GM12878 (cell line): ENCODE measurements around the gene SLC9A3. TPM values are rescaled to one million over a fixed set of nuclear protein-coding genes. Genes with fewer than 3 reads are reported as not detected.

Experiments used
- ATAC-seq: fragments of 200-7000 bp; cut with Tn5 transposase; 3 replicates; pipeline ENCODE4 v1.9.1; 2020; ENCODE audit warnings: mild to moderate bottlenecking, moderate library complexity
- BruUV-seq: library from RNA; stranded (reverse); fragments of 400-500 nt; replicated peaks from 2 replicates; lab custom pipeline; 2021; lab: Mats Ljungman, UMichigan
- CTCF ChIA-PET: fragments of 300-600 bp; sonication (Branson Sonifier 250); formaldehyde crosslinking; extraction: SDS; loops from one replicate; lab custom pipeline; 2021; ENCODE audit warnings: inconsistent platforms; lab: Yijun Ruan, JAX
- POLR2A ChIA-PET: fragments of 350-600 bp; formaldehyde crosslinking; extraction: SDS; loops from one replicate; lab custom pipeline; 2021; ENCODE audit warnings: inconsistent platforms; lab: Charles Lee
- RAD21 ChIA-PET: fragments of 300-600 bp; sonication (Branson Sonifier 250); formaldehyde crosslinking; loops from one replicate; lab custom pipeline; 2023; ENCODE audit warnings: antibody characterized with exemption; ENCODE audit not compliant: unreplicated experiment; lab: Charles Lee
- SMC1A ChIA-PET: fragments of 300-600 bp; sonication (Branson Sonifier 250); formaldehyde crosslinking; loops from one replicate; lab custom pipeline; 2023; ENCODE audit not compliant: unreplicated experiment, uncharacterized antibody; lab: Charles Lee
- DNase-seq: peaks from one replicate; pipeline ENCODE4 v3.0.0-alpha.2; 2011; ENCODE audit warnings: low read depth, low spot score
- FAIRE-seq: peaks from 3 replicates; lab custom pipeline; 2011; peaks lifted over from hg19 to GRCh38; lab: Jason Lieb, UNC
- H2AFZ ChIP-seq: 2 replicates; pipeline ENCODE4 v1.6.0; 2011; ENCODE audit warnings: low read depth, low read length, control low read depth; ENCODE audit not compliant: control insufficient read depth
- H3K27ac ChIP-seq: 2 replicates; pipeline ENCODE4 v1.5.1; 2011; ENCODE audit warnings: control low read depth; ENCODE audit not compliant: control insufficient read depth, insufficient read depth
- H3K27me3 ChIP-seq, 2 experiments: replicated peaks in 1 of 2; 2 replicates each; pipeline versions ENCODE4 v1.6.0 to v1.6.1; 2011; ENCODE audit warnings: low read length in 1 of 2; ENCODE audit not compliant: control insufficient read depth in 2 of 2, insufficient read depth in 2 of 2
- H3K36me3 ChIP-seq, 2 experiments: 2 replicates each; pipeline ENCODE4 v1.5.1; 2011; ENCODE audit warnings: low read length in 1 of 2; ENCODE audit not compliant: control insufficient read depth in 2 of 2, insufficient read depth in 2 of 2
- H3K4me1 ChIP-seq: 2 replicates; pipeline ENCODE4 v1.6.1; 2011; ENCODE audit warnings: mild to moderate bottlenecking, low read length, moderate library complexity, mixed read lengths; ENCODE audit not compliant: control insufficient read depth, insufficient read depth
- H3K4me2 ChIP-seq: 2 replicates; pipeline ENCODE4 v1.6.0; 2011; ENCODE audit warnings: control low read depth; ENCODE audit not compliant: control insufficient read depth, insufficient read depth
- H3K4me3 ChIP-seq: fragments of 200-600 bp; sonication (generic); 2 replicates; pipeline ENCODE4 v1.5.1; 2016
- H3K79me2 ChIP-seq: 2 replicates; pipeline ENCODE4 v1.6.0; 2011; ENCODE audit warnings: low read length; ENCODE audit not compliant: control insufficient read depth, insufficient read depth
- H3K9ac ChIP-seq: 2 replicates; pipeline ENCODE4 v1.8.0; 2011; ENCODE audit warnings: low read length, control low read depth, mixed read lengths; ENCODE audit not compliant: control insufficient read depth, insufficient read depth
- H3K9me3 ChIP-seq: replicated peaks from 3 replicates; pipeline ENCODE4 v1.5.1; 2011; ENCODE audit warnings: mild to moderate bottlenecking, low read length; ENCODE audit not compliant: control insufficient read depth, insufficient read depth
- H4K20me1 ChIP-seq: 2 replicates; pipeline ENCODE4 v1.6.0; 2011; ENCODE audit not compliant: control insufficient read depth, insufficient read depth
- ATF7 ChIP-seq: fragments of 450-650 bp; IDR thresholded peaks from 2 replicates; pipeline ENCODE4 v1.6.1; 2016; ENCODE audit warnings: low read depth, mild to moderate bottlenecking
- CHD1 ChIP-seq: IDR thresholded peaks from 2 replicates; pipeline ENCODE4 v1.6.1; 2012; ENCODE audit warnings: low read depth, low read length, improper control_type of control experiment
- CUX1 ChIP-seq: IDR thresholded peaks from 2 replicates; pipeline ENCODE4 v1.6.1; 2012; ENCODE audit warnings: improper control_type of control experiment, low read depth, low read length; ENCODE audit not compliant: insufficient replicate concordance
- EP300 ChIP-seq, 2 experiments: fragments of 150-350 bp in 1 of 2; IDR thresholded peaks; 2 replicates each; pipeline ENCODE4 v1.6.1; 2011 to 2012; ENCODE audit warnings: low read depth in 2 of 2, low read length in 2 of 2, borderline replicate concordance in 1 of 2, improper control_type of control experiment in 1 of 2, inconsistent platforms in 1 of 2; ENCODE audit not compliant: control insufficient read depth in 1 of 2
- EZH2 ChIP-seq: IDR thresholded peaks from 2 replicates; pipeline ENCODE4 v1.6.1; 2012; ENCODE audit warnings: low read depth, mild to moderate bottlenecking, control low read depth, inconsistent platforms, low read length, borderline replicate concordance; ENCODE audit not compliant: control insufficient read depth
- NR2C2 ChIP-seq: IDR thresholded peaks from 2 replicates; pipeline ENCODE4 v1.6.1; 2011; ENCODE audit warnings: borderline replicate concordance, low read depth; ENCODE audit not compliant: control insufficient read depth, insufficient read length
- NR2F1 ChIP-seq: fragments of 450-650 bp; conservative IDR thresholded peaks from 2 replicates; pipeline ENCODE4 v1.6.1; 2017; ENCODE audit warnings: mild to moderate bottlenecking
- POLR2A ChIP-seq: IDR thresholded peaks from 2 replicates; pipeline ENCODE4 v1.6.1; 2011; ENCODE audit warnings: low read depth, mild to moderate bottlenecking, low read length
- RBBP5 ChIP-seq: fragments of 200-600 bp; sonication (generic); conservative IDR thresholded peaks from 2 replicates; pipeline ENCODE4 v1.6.1; 2016
- RUNX3 ChIP-seq: IDR thresholded peaks from 2 replicates; pipeline ENCODE4 v1.6.1; 2012; ENCODE audit warnings: low read length, inconsistent platforms
- SRF ChIP-seq, 2 experiments: IDR thresholded peaks; 2 replicates each; pipeline ENCODE4 v1.6.1; 2011; ENCODE audit warnings: low read depth in 2 of 2, low read length in 2 of 2, mild to moderate bottlenecking in 1 of 2, moderate library complexity in 1 of 2
- STAT3 ChIP-seq: IDR thresholded peaks from 2 replicates; pipeline ENCODE4 v1.6.1; 2011; ENCODE audit warnings: low read depth, low read length, improper control_type of control experiment
- TBL1XR1 ChIP-seq: IDR thresholded peaks from 2 replicates; pipeline ENCODE4 v1.6.1; 2012; ENCODE audit warnings: low read depth, low read length, improper control_type of control experiment
- YY1 ChIP-seq: IDR thresholded peaks from 2 replicates; pipeline ENCODE4 v1.6.1; 2011; ENCODE audit warnings: low read depth, mild to moderate bottlenecking, low read length
- WGBS: methylation state at CpG from one replicate; pipeline ENCODE4 v1.1.6; 2016; ENCODE audit warnings: low lambda C conversion rate; ENCODE audit not compliant: insufficient replicate concordance, insufficient coverage; ENCODE audit errors: missing lambda C conversion rate; 5-methylcytosine and 5-hydroxymethylcytosine counted together
- in situ Hi-C: fragments of 300-500 bp; cut with MboI; formaldehyde crosslinking; loops from 9 replicates; pipeline ENCODE4 v1.14.3; 2018; ENCODE audit warnings: mixed read lengths
- intact Hi-C: fragments of 100-400 bp; cut with micrococcal nuclease; formaldehyde crosslinking; loops from one replicate; pipeline ENCODE4 v1.14.2; 2022; ENCODE audit not compliant: unreplicated experiment
- polyA plus RNA-seq, 11 experiments: library from polyadenylated mRNA; depleted of rRNA in 4 of 11; unstranded in 6 of 11; stranded (reverse) in 5 of 11; fragments of >200 nt; fragmentation: Nextera tagmentation in 4 of 11; fragmentation: Illumina TruSeq in 1 of 11; extraction: Ambion mirVana in 4 of 11; extraction: Trizol in 1 of 11; gene quantifications; 1 replicate in 1 of 11; 2 replicates in 10 of 11; pipeline versions ENCODE4 v1.2.1 to v1.2.3, GENCODE V29; 2011 to 2016; ENCODE audit warnings: inconsistent platforms in 2 of 11, missing spikeins in 2 of 11, low read depth in 1 of 11
- total RNA-seq, 4 experiments: library from RNA; depleted of rRNA in 3 of 4; stranded (reverse); fragments of >200 nt in 3 of 4; fragmentation: Illumina TruSeq in 1 of 4; extraction: Trizol in 1 of 4; gene quantifications; 2 replicates each; pipeline versions ENCODE4 v1.2.1 to v1.2.3, GENCODE V29; 2013 to 2021
- TF ChIP-seq, protein P1 (sequence below): fragments of 450-650 bp; IDR thresholded peaks from 2 replicates; pipeline ENCODE4 v1.6.1; 2017; ENCODE audit warnings: mild to moderate bottlenecking, moderate library complexity

The SLC9A3 gene
- total and polyA plus RNA-seq, 10 of the 15 experiments (the other 5 are each of a cell fraction or from before 2014, with no cell fraction given): 0.04 to 5.2 (median 2.3) TPM; not detected in 1

- in situ Hi-C loops (no loop called here), intact Hi-C loops (no loop called here)
- ChIA-PET RAD21 (interaction anchor here (0.7 to 6.0 kb wide), 7 partner anchors 16 to 242 kb away, joined by 3 to 82 read pairs (median 3); partner anchors contain the start of genes AHRR and PDCD6), SMC1A (interaction anchor here (0.6 to 3.7 kb wide), 9 partner anchors 16 to 113 kb away, joined by 3 to 33 read pairs (median 4); no protein-coding TSS in a partner anchor), CTCF (interaction anchor here (0.6 to 6.4 kb wide), 17 partner anchors 10 to 1086 kb away, joined by 3 to 126 read pairs (median 6); partner anchors contain the start of gene AHRR), POLR2A (interaction anchor here (0.6 kb wide), 1 partner anchor 113 kb away, joined by 3 read pairs; no protein-coding TSS in a partner anchor)
- Histone ChIP-seq H3K9ac (no peak overlapping the region), H3K79me2 (no peaks in the 10 kb centered on the region; the same call in 1 of the 2 replicates), H3K4me1 (peaks cover 12% of the 10 kb centered on the region), H3K4me3 (no peak overlapping the region), H3K27me3 (no peaks in the 10 kb centered on the region), H3K36me3 (peaks cover 4 to 28% of the 10 kb centered on the region in 2 experiments; a peak in 3 of 4 replicates), H3K9me3 (no peaks in the 10 kb centered on the region), H2AFZ (no peak overlapping the region), H3K27ac (no peak overlapping the region), H4K20me1 (no peaks in the 10 kb centered on the region), H3K4me2 (no peak overlapping the region)
- DNase-seq (no peak), ATAC-seq (peak; percentile 45), FAIRE-seq (no peak)
- no TSS peak for BruUV-seq
- WGBS: 74% methylated on average over 24 of the region's 25 CpGs
- TF ChIP-seq CUX1 (no peak), CHD1 (no peak), NR2F1 (no peak), STAT3 (no peak), RBBP5 (no peak), NR2C2 (peak; percentile 25), EZH2 (no peak), POLR2A (peak; percentile 19; the same call in 1 of the 2 replicates), EP300 (IDR thresholded peaks at IDR 0.05; ENCODE audit: borderline replicate concordance in 1 of 2, control insufficient read depth in 1 of 2, low read depth in 2 of 2, low read length in 2 of 2) (no peak), YY1 (no peak), TBL1XR1 (no peak), SRF (IDR thresholded peaks at IDR 0.05; ENCODE audit: low read depth in 2 of 2, low read length in 2 of 2) (no peak), RUNX3 (no peak), ATF7 (no peak)
- TF ChIP-seq, protein P1, sequence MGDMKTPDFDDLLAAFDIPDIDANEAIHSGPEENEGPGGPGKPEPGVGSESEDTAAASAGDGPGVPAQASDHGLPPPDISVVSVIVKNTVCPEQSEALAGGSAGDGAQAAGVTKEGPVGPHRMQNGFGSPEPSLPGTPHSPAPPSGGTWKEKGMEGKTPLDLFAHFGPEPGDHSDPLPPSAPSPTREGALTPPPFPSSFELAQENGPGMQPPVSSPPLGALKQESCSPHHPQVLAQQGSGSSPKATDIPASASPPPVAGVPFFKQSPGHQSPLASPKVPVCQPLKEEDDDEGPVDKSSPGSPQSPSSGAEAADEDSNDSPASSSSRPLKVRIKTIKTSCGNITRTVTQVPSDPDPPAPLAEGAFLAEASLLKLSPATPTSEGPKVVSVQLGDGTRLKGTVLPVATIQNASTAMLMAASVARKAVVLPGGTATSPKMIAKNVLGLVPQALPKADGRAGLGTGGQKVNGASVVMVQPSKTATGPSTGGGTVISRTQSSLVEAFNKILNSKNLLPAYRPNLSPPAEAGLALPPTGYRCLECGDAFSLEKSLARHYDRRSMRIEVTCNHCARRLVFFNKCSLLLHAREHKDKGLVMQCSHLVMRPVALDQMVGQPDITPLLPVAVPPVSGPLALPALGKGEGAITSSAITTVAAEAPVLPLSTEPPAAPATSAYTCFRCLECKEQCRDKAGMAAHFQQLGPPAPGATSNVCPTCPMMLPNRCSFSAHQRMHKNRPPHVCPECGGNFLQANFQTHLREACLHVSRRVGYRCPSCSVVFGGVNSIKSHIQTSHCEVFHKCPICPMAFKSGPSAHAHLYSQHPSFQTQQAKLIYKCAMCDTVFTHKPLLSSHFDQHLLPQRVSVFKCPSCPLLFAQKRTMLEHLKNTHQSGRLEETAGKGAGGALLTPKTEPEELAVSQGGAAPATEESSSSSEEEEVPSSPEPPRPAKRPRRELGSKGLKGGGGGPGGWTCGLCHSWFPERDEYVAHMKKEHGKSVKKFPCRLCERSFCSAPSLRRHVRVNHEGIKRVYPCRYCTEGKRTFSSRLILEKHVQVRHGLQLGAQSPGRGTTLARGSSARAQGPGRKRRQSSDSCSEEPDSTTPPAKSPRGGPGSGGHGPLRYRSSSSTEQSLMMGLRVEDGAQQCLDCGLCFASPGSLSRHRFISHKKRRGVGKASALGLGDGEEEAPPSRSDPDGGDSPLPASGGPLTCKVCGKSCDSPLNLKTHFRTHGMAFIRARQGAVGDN: no peak
Measured at GRCh38 chr5:430214-430925, 93.9 kb downstream of the SLC9A3 start.
